H1 (cell line): ENCODE results near the gene IL32. TPM values are rescaled to one million over a fixed set of nuclear protein-coding genes. Genes with fewer than 3 reads are reported as not detected.

Experiments used
- CTCF ChIA-PET: fragments of 300-600 bp; sonication (Branson Sonifier 250); formaldehyde crosslinking; loops from one replicate; lab custom pipeline; 2021; ENCODE audit not compliant: partially characterized antibody; lab: Charles Lee
- POLR2A ChIA-PET: fragments of 300-600 bp; sonication (Branson Sonifier 250); formaldehyde crosslinking; loops from one replicate; lab custom pipeline; 2021; ENCODE audit warnings: inconsistent platforms; ENCODE audit not compliant: partially characterized antibody; lab: Charles Lee
- DNase-seq, 2 experiments: peaks; one replicate each; pipeline versions ENCODE4 v3.0.0 to v3.0.0-alpha.2; 2010 to 2022; ENCODE audit warnings: low spot score in 2 of 2, low read depth in 1 of 2, mixed read lengths in 1 of 2
- FAIRE-seq: peaks from 2 replicates; lab custom pipeline; 2011; peaks lifted over from hg19 to GRCh38; lab: Jason Lieb, UNC
- H2AFZ ChIP-seq: 2 replicates; pipeline ENCODE4 v1.8.1; 2012; ENCODE audit warnings: low read length, inconsistent platforms
- H2AK5ac ChIP-seq: 2 replicates; pipeline ENCODE4 v1.6.1; 2013; ENCODE audit warnings: low read depth, low read length
- H2BK120ac ChIP-seq: replicated peaks from 2 replicates; pipeline ENCODE3; 2013; ENCODE audit warnings: low read depth, low read length, inconsistent platforms
- H2BK12ac ChIP-seq: 2 replicates; pipeline ENCODE4 v1.6.1; 2013; ENCODE audit warnings: low read depth, low read length
- H2BK15ac ChIP-seq: 2 replicates; pipeline ENCODE4 v1.6.1; 2013; ENCODE audit warnings: low read length
- H2BK20ac ChIP-seq: 2 replicates; pipeline ENCODE4 v1.6.1; 2013; ENCODE audit warnings: low read length
- H2BK5ac ChIP-seq: 2 replicates; pipeline ENCODE4 v1.6.1; 2013; ENCODE audit warnings: low read depth, low read length
- H3K14ac ChIP-seq: 2 replicates; pipeline ENCODE4 v1.6.1; 2013; ENCODE audit warnings: inconsistent platforms; ENCODE audit not compliant: insufficient read length
- H3K18ac ChIP-seq: 2 replicates; pipeline ENCODE4 v1.6.1; 2013; ENCODE audit warnings: low read length; ENCODE audit errors: extremely low read depth
- H3K23ac ChIP-seq: 2 replicates; pipeline ENCODE4 v1.6.1; 2013; ENCODE audit warnings: inconsistent platforms; ENCODE audit not compliant: insufficient read length
- H3K23me2 ChIP-seq: 2 replicates; pipeline ENCODE4 v1.6.1; 2013; ENCODE audit warnings: low read depth, low read length
- H3K27ac ChIP-seq: 2 replicates; pipeline ENCODE4 v1.6.1; 2011; ENCODE audit warnings: low read depth, low read length, inconsistent platforms
- H3K27me3 ChIP-seq, 4 experiments: replicated peaks in 1 of 4; 1 replicate in 1 of 4; 2 replicates in 3 of 4; pipeline versions ENCODE4 v1.6.1 to v1.8.1; 2011 to 2013; ENCODE audit warnings: low read length in 3 of 4, mild to moderate bottlenecking in 3 of 4, inconsistent platforms in 2 of 4, mixed read lengths in 2 of 4, moderate library complexity in 1 of 4; ENCODE audit not compliant: control insufficient read depth in 3 of 4, insufficient read depth in 3 of 4; ENCODE audit errors: extremely low read depth in 1 of 4
- H3K36me3 ChIP-seq, 4 experiments: 2 replicates each; pipeline versions ENCODE4 v1.6.1 to v1.8.1; 2011 to 2013; ENCODE audit warnings: mild to moderate bottlenecking in 4 of 4, low read length in 3 of 4, moderate library complexity in 2 of 4, control low read depth in 1 of 4, inconsistent platforms in 1 of 4; ENCODE audit not compliant: insufficient read depth in 4 of 4, control insufficient read depth in 2 of 4
- H3K4ac ChIP-seq: replicated peaks from 2 replicates; pipeline ENCODE3; 2013; ENCODE audit warnings: low read length, low read depth, mixed read lengths, inconsistent platforms; ENCODE audit not compliant: insufficient read length
- H3K4me1 ChIP-seq, 4 experiments: replicated peaks in 1 of 4; 1 replicate in 1 of 4; 2 replicates in 3 of 4; pipeline versions ENCODE4 v1.6.1 to v1.8.1; 2011 to 2013; ENCODE audit warnings: low read length in 3 of 4, inconsistent platforms in 2 of 4, mixed read lengths in 1 of 4; ENCODE audit not compliant: insufficient read depth in 4 of 4, control insufficient read depth in 3 of 4
- H3K4me2 ChIP-seq, 2 experiments: 2 replicates each; pipeline versions ENCODE4 v1.6.1 to v1.8.1; 2011 to 2013; ENCODE audit warnings: low read depth in 2 of 2, low read length in 2 of 2, control low read depth in 1 of 2, inconsistent platforms in 1 of 2, mild to moderate bottlenecking in 1 of 2; ENCODE audit not compliant: insufficient read depth in 1 of 2
- H3K4me3 ChIP-seq, 4 experiments: fragments of 200-600, 300-600 bp in 1 of 4; sonication (generic), shearing (Covaris generic), sonication (Bioruptor Twin) in 1 of 4; 2 replicates each; pipeline versions ENCODE4 v1.5.1 to v1.8.1; 2011 to 2016; ENCODE audit warnings: low read length in 4 of 4, low read depth in 3 of 4, control low read depth in 2 of 4, inconsistent platforms in 2 of 4, mild to moderate bottlenecking in 2 of 4, mixed read lengths in 1 of 4, moderate library complexity in 1 of 4; ENCODE audit not compliant: insufficient read depth in 2 of 4; ENCODE audit errors: extremely low read depth in 1 of 4
- H3K56ac ChIP-seq: replicated peaks from 2 replicates; pipeline ENCODE3; 2013; ENCODE audit warnings: low read depth, mild to moderate bottlenecking, mixed read lengths, low read length, inconsistent platforms; ENCODE audit not compliant: insufficient read length
- H3K79me1 ChIP-seq: 2 replicates; pipeline ENCODE4 v1.6.1; 2013; ENCODE audit warnings: low read depth, low read length, control low read depth
- H3K79me2 ChIP-seq, 2 experiments: 2 replicates each; pipeline versions ENCODE4 v1.6.1 to v1.8.1; 2012 to 2013; ENCODE audit warnings: low read length in 2 of 2, mild to moderate bottlenecking in 2 of 2, inconsistent platforms in 1 of 2; ENCODE audit not compliant: insufficient read depth in 2 of 2, control insufficient read depth in 1 of 2
- H3K9ac ChIP-seq, 4 experiments: replicated peaks in 1 of 4; 1 replicate in 1 of 4; 2 replicates in 3 of 4; pipeline versions ENCODE4 v1.6.1 to v1.8.1; 2011 to 2013; ENCODE audit warnings: low read depth in 3 of 4, low read length in 3 of 4, control low read depth in 2 of 4, mild to moderate bottlenecking in 2 of 4, moderate library complexity in 2 of 4, inconsistent platforms in 1 of 4; ENCODE audit errors: extremely low read depth in 1 of 4
- H3K9me3 ChIP-seq, 2 experiments: 2 replicates each; pipeline versions ENCODE4 v1.6.1 to v1.8.1; 2012 to 2013; ENCODE audit warnings: mild to moderate bottlenecking in 2 of 2, moderate library complexity in 2 of 2, control low read depth in 1 of 2, inconsistent platforms in 1 of 2, low read depth in 1 of 2, low read length in 1 of 2, mixed read lengths in 1 of 2; ENCODE audit not compliant: insufficient read depth in 2 of 2
- H4K20me1 ChIP-seq, 2 experiments: replicated peaks in 1 of 2; 2 replicates each; pipeline versions ENCODE3 to v1.8.1; 2011 to 2013; ENCODE audit warnings: inconsistent platforms in 2 of 2, low read length in 2 of 2, mild to moderate bottlenecking in 1 of 2; ENCODE audit not compliant: insufficient read depth in 2 of 2, control insufficient read depth in 1 of 2
- H4K5ac ChIP-seq: 2 replicates; pipeline ENCODE4 v1.6.1; 2013; ENCODE audit warnings: low read length, low read depth, mixed read lengths, inconsistent platforms; ENCODE audit not compliant: insufficient read length
- H4K8ac ChIP-seq: 2 replicates; pipeline ENCODE4 v1.8.0; 2013; ENCODE audit warnings: mild to moderate bottlenecking, moderate library complexity, low read length, inconsistent platforms; ENCODE audit not compliant: insufficient read depth; ENCODE audit errors: extremely low read depth
- H4K91ac ChIP-seq: replicated peaks from 2 replicates; pipeline ENCODE3; 2013; ENCODE audit warnings: low read length, mixed read lengths, inconsistent platforms; ENCODE audit not compliant: insufficient read length
- ASH2L ChIP-seq: fragments of 200-600, 300-600 bp; sonication (generic); IDR thresholded peaks from one replicate; pipeline ENCODE4 v1.7.1; 2017; ENCODE audit warnings: low read length
- BACH1 ChIP-seq: IDR thresholded peaks from 2 replicates; pipeline ENCODE4 v1.6.1; 2012; ENCODE audit warnings: low read length, improper control_type of control experiment
- E2F6 ChIP-seq: IDR thresholded peaks from 2 replicates; pipeline ENCODE4 v1.6.1; 2012; ENCODE audit warnings: inconsistent platforms
- MAFK ChIP-seq: IDR thresholded peaks from 2 replicates; pipeline ENCODE4 v1.6.1; 2012; ENCODE audit warnings: low read depth, mild to moderate bottlenecking, improper control_type of control experiment, low read length
- SIN3A ChIP-seq, 2 experiments: IDR thresholded peaks in 1 of 2; conservative IDR thresholded peaks in 1 of 2; 2 replicates each; pipeline ENCODE4 v1.6.1; 2011 to 2012; ENCODE audit warnings: low read length in 2 of 2, improper control_type of control experiment in 1 of 2, low read depth in 1 of 2, mild to moderate bottlenecking in 1 of 2
- TAF1 ChIP-seq: IDR thresholded peaks from 2 replicates; pipeline ENCODE4 v1.6.1; 2011; ENCODE audit warnings: mild to moderate bottlenecking, low read depth, low read length
- WGBS, 2 experiments: shearing (Covaris generic) in 1 of 2; methylation state at CpG; one replicate each; pipeline versions ENCODE4 v1.1.6 to v1.1.7; 2013 to 2015; ENCODE audit warnings: low lambda C conversion rate in 2 of 2, mixed read lengths in 2 of 2, inconsistent platforms in 1 of 2, low coverage in 1 of 2, missing lambda C conversion rate in 1 of 2; ENCODE audit not compliant: insufficient replicate concordance in 2 of 2, insufficient coverage in 1 of 2, insufficient read length in 1 of 2; ENCODE audit errors: extremely low coverage in 1 of 2, missing lambda C conversion rate in 1 of 2; 5-methylcytosine and 5-hydroxymethylcytosine counted together
- polyA plus RNA-seq, 7 experiments: library from polyadenylated mRNA; depleted of rRNA in 3 of 7; stranded (reverse) in 5 of 7; unstranded in 2 of 7; fragments of >200 nt in 5 of 7; fragments of 200-250 nt in 2 of 7; gene quantifications; 1 replicate in 5 of 7; 2 replicates in 1 of 7; 4 replicates in 1 of 7; pipeline versions ENCODE4 v1.2.1 to v1.2.3, GENCODE V29; 2011 to 2013; ENCODE audit warnings: missing spikeins in 2 of 7, mixed read lengths in 2 of 7
- total RNA-seq: library from RNA; stranded (reverse); fragmentation: NEBNext Ultra II Directional; extraction: Animal tissue kit (Norgen Biotek cat#: 25700); gene quantifications from 2 replicates; pipeline ENCODE4 v1.2.1, GENCODE V29; 2021

IL32 gene
- total and polyA plus RNA-seq, 2 of the 8 experiments (the other 6 are each of a cell fraction or from before 2014, with no cell fraction given) = 2.7 to 5.0 TPM

DNA sequence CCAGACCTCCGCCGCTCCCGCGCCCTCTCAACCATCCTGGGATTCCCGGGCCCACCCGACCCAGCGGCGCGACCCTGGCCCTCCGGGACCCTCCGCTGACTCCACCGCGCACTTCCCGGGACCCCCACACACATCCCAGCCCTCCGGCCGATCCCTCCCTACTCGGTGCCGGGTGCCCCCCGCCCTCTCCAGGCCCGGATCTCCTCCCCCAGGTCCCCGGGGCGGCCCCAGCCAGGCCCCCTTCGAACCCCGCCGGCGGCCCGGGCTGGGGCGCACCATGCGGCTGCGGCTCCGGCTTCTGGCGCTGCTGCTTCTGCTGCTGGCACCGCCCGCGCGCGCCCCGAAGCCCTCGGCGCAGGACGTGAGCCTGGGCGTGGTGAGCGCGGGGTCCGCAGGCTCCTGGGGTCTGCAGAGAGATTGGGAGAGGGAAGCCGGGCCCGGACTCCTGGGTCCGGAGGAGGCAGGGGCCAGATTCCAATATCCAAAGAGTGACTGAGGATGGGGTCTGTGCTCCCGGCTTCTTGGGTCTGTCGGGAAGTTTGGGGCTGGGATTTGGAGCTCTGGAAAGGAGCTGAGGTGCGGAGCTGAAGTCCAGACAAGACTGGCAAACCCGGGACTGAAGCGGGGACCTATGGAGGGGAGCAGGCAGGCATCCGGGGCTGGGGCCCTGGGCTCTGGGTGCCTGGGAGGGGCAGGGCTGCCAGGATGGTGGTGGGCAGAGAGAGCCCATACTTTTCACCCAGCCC lies 18.6 kb upstream of the IL32 start:
- H3K27ac ChIP-seq = no peak overlapping the region
- H2BK12ac ChIP-seq = no peak overlapping the region
- H3K4me3 ChIP-seq = peak overlapping the region; percentile 66 to 89 (median 80)
- DNase-seq (peak in 1 of 2 experiments; percentile 84), FAIRE-seq (no peak)
- peak overlapping the region in 3 of 4 experiments; percentile 5 to 57 (median 31); a peak in 2 of 7 replicates for H3K9ac ChIP-seq
- peaks cover 6% of the 10 kb centered on the region; the same call in 1 of the 2 replicates for H3K23me2 ChIP-seq
- H2AK5ac ChIP-seq = no peak overlapping the region
- H3K56ac ChIP-seq = peak overlapping the region; percentile 16
- H3K4ac ChIP-seq = no peak overlapping the region
- no peak overlapping the region; the same call in 1 of the 2 replicates for H2BK5ac ChIP-seq
- ChIA-PET CTCF (interaction anchor here (0.6 to 7.4 kb wide), 12 partner anchors 8 to 1355 kb away, joined by 3 to 117 read pairs (median 6); partner anchors contain the start of genes ZNF213 and ZSCAN10), POLR2A (interaction anchor here (0.8 to 6.1 kb wide), 24 partner anchors 9 to 143 kb away, joined by 3 to 94 read pairs (median 6); partner anchors contain the start of genes CLDN6, HCFC1R1, IL32 and PAQR4)
- H3K14ac ChIP-seq = no peak overlapping the region
- no peaks in the 10 kb centered on the region for H3K9me3 ChIP-seq
- peaks cover 0 to 8% (median 3%) of the 10 kb centered on the region in 4 experiments; a peak in 6 of 7 replicates for H3K27me3 ChIP-seq
- no peak overlapping the region for H3K23ac ChIP-seq
- TF ChIP-seq SIN3A (conservative IDR thresholded peaks at IDR 0.05 in 1 of 2, IDR thresholded peaks at IDR 0.05 in 1 of 2; ENCODE audit: low read depth in 1 of 2, low read length in 2 of 2) (peak in 1 of 2 experiments; percentile 70; a peak in 1 of 4 replicates), MAFK (no peak), E2F6 (peak; percentile 20), ASH2L (peak; percentile 9), BACH1 (no peak), TAF1 (peak; percentile 43; the same call in 1 of the 2 replicates)
- H2BK120ac ChIP-seq = no peak overlapping the region
- H3K36me3 ChIP-seq = no peaks in the 10 kb centered on the region
- peak overlapping the region; percentile 97 for H4K5ac ChIP-seq
- no peaks in the 10 kb centered on the region for H3K79me1 ChIP-seq
- H3K4me2 ChIP-seq = peak overlapping the region; percentile 79 to 84
- peaks cover 0 to 5% of the 10 kb centered on the region in 2 experiments; a peak in 1 of 4 replicates for H3K79me2 ChIP-seq
- H2BK15ac ChIP-seq = no peak overlapping the region
- peaks cover 0 to 16% of the 10 kb centered on the region in 2 experiments for H4K20me1 ChIP-seq
- H2BK20ac ChIP-seq = no peak overlapping the region
- no peak overlapping the region for H2AFZ ChIP-seq
- H3K18ac ChIP-seq = peak overlapping the region; percentile 48
- H3K4me1 ChIP-seq = peaks cover 0 to 3% (median 0%) of the 10 kb centered on the region in 4 experiments; a peak in 3 of 7 replicates
- peak overlapping the region; percentile 79; the same call in 1 of the 2 replicates for H4K8ac ChIP-seq
- H4K91ac ChIP-seq = peak overlapping the region; percentile 54
- 3% methylated on average over 27 of the region's 54 CpGs; no CpG with 5 or more reads in 1 of the 2 experiments for WGBS, 2 experiments
